HT1080 (cell line): ENCODE measurements around the gene OGA. TPM values are rescaled to one million over a fixed set of nuclear protein-coding genes. Genes with fewer than 3 reads are reported as not detected.

ENCODE experiments used
- DNase-seq: peaks from one replicate; pipeline ENCODE4 v3.0.0-alpha.2; 2015; ENCODE audit warnings: low read depth
- total RNA-seq: library from RNA; depleted of rRNA; stranded (reverse); fragments of >200 nt; shearing (Covaris generic); gene quantifications from 2 replicates; pipeline ENCODE4 v1.2.3, GENCODE V29; 2014

Gene OGA
- total RNA-seq, 1 experiment from 2014 or later = 42.5 TPM

- no peak for DNase-seq
Observed at GRCh38 chr10:101776161-101776817, 42.0 kb downstream of the OGA start.

DNA sequence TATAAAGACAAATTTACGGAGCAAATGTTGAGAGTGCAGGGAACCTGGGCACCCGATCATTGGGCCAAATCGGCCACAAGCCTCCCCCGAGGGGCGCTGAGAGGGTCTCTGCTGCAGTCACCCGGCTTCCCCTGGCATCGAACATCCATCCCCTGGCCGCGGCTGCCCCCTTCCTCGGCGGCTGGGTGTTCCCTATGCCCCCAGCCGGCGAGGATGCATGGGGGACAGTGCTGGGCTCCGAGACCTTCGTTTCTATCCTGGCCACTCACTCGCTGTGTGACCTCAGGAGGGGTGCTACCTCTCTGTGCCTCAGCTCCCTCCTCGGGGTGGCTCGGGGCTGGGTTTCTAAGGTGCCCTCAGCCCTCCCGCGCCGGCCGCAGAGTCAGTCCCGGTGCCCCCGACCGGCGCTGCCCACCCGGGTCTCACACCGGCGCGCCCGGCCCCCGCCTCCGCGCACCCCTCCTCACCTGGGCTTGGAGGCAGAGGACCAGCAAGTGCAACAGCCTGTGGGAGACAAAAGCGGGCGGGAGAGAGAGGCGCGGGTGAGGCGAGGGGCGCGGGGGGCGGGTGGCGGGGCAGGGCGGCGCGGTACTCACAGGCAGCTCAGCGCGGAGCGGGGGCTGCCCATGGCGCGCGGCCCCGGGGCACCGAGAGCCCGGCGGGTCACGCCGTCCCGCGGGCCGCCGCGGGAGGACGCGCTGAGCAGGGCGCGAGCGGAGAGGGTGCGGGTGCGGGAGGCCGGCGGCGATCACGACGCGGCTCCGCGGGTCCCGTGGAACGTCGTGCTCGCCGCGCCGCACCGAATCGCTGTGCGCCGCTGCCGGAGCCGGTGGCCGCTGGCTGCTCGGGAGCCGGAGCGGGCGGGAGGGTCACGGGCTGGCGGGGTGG lies 42.7 kb downstream of the OGA start, which contains the start of gene FGF8:
Gene FGF8 (minus strand): TSS at position 842 of the 888 bp plus-strand sequence. CDS start 214 bp downstream, at position 628.
- DNase-seq = no peak

DNA sequence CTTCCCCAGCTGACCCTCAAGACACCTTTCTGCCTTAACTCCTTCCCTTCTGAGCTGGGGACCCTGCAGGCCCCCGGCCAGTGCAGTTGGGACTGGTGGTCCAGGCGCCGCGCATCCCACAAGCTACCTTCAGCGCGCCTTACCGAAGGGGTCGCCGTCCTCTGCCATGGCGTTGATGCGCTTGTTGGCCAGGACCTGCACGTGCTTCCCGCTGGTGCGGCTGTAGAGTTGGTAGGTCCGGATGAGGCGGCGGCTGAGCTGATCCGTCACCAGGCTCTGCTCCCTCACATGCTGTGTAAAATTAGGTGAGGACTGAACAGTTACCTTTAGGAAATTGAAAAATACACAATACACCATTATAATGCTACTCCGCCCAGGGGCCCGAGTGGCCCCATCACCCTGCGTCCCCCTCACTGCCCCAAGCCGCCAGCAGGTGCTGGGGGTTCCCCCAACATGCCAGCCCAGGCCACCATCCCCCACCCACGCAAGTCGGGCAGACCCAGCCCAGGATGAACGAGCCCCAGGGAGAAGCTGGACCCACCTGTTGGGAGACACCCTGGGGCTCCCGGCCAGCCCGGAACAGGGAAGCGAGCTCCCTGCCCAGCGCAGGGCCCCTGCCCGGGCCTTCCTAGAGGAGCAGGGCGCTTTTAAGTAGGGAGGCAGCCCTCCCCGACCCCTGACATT lies 43.5 kb downstream of the OGA start:
- DNase-seq = no peak

DNA sequence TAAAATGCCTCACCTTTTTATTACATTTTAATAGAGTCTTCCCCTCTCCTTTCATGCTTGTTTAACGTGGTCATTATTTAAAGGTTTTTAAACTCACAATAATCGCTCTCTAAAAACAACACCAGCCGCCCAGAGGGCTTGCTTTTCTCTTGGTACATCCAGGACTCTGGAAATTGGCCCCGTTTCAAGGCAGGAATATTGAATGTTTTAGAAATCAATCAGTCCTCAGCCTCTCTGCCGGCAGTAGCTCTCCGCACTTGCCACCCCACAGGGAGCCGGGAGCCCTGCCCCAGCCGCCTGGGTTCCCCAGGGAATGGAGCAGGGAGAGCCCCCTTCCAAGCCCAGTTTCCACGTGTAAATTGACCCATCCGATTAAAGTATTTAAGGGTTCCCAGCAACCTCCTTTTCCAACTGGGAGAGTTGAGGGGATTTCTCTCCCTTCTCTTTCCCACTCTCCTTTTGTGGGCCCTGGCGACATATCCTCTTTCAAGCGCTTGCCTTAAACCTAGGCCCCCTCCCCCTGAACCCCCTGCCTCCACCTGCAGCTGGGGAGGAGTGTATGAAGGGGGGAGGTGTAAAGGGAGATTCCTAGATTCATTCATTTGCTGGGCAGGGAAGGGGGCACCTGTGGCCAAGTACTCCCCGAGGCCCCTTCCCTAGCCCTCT lies 44.2 kb downstream of the OGA start:
- DNase-seq = no peak

DNA sequence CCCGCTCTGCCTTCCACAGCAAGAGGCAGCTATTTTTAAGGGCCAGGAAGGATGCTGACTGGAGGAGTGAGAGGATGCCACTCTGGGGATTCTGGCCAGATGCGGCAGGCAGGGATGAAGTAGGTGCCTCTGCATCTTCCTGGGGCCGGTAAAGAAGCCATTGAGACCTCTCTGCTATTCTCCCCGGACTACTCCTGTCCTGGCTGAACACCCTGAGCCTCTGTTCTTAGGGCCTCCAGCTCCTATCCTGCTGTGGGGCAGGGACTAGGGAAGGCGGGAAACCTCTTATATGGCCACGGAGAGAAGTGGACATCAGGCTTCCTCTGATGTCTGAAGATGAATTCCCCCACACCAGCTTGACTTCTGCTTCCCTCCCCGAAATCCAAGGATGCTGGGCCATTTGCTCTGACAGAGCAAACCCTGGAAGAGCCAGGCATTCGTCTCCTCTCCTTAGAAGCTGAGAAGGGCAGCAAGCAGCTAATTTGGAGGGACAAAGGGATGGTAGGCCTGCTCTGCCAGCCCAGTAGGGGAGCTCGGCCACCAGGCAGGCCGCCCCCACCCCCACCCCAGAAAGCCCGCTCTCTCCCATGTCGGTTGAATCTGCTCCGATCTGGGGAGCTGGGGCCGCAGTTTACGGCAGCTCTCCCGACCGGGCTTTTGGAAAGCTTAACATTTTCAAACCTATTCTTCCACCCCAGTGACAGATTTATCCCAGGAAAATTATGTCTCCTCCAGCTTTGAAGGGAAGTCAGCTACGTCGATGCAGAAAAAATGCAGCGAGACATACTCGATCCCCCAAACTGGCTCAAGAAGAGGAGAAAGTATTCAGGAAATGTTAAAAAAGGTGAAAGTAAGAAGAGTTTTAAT lies 45.1 kb downstream of the OGA start:
- DNase-seq = no peak

DNA sequence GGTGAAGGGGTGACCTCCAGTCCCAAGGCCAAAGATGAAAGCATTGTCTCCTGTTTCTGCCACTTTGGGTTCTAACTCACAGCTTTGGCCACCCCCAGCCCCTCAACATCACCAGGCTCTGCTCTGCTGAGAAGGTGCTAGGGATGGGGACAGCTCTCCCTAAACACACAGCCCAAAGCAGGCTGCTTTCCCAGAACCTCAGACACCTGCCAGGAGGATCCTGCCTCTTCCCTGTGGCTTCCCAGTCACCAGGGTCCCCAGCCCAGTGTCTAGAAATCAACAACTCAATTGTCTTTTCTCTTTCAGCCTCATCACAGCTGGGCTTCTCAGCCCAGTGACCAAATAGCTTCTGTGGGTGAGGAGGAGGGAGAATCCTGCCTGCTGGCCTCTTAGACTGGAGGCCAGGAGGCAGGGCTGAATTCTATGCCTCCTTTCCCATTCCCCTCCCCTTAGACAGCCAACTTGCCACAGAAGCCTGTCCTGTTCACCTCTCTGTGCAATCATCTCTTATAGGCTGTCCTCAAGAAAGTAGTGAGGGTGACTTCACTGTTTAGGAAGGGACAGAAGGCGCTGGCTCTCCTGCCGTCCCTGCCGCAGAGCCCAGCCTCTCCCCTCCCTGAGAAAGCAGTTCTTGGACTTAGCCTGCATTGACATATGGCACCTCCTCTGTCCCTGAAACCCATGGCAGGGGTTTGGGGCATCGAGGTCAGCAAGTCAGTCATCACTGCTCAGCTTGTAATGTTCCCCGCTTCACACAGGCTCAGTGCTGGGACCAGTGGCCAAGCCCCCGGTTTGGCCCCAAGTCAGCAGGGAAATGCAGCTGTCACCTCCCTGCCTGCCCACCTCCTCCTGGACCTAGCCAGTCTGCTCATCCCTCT lies 46.0 kb downstream of the OGA start:
- no peak for DNase-seq

DNA sequence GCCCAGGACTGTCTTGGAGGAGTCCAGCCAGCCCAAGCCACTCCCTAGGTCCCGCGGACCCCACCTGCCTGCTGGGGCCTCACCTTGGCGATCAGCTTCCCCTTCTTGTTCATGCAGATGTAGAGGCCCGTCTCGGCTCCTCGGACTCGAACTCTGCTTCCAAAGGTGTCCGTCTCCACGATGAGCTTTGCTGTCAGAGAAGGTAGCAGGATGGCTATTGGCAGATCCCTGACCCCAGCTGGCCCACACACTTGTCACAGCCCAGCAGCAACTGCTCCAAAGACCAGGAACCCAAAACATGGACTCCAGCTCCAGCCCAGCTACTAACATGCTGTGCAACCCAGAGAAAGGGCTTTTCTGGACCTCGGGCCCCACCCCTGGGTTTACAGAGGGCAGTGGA lies 46.9 kb downstream of the OGA start:
- DNase-seq = no peak

DNA sequence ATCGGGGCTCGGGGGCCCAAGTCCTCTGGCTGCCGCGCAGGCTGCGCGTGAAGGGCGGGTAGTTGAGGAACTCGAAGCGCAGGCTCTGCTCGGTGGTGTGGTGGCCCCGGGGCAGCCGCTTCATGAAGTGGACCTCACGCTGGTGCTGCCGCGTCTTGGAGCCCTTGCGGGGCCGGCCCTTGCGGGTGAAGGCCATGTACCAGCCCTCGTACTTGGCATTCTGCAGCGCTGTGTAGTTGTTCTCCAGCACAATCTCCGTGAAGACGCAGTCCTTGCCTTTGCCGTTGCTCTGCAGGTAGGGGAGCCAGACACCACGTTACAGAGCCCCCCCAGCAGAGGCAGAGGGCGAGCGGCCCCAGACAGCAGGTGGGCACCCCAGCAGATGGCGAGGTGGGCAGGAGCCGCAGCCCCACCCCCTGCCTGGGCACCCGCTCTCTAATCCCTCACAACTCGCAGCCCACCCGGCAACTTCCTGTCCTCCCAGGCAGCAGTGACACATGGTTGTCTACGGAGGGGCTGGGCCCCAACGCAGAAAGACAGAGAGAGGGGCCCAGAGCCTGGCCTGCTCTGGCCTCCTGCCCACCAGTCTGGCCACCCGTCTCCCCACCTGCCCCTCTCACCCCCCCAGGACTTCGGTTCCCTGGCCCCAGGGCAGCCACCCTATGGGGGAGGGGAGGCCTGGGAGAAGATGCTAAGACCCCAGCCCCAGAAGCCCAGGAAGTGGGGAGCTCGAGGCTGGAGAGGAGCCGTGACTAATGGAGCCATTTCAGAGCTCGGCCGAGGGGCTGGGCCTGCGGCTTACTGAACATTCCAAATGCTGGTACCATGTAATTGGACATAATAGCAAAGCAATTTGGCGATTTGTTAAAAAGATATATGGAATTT lies 47.7 kb downstream of the OGA start:
- no peak for DNase-seq

GRCh38 chr10:101769541-101770180 lies 48.6 kb downstream of the OGA start:
- no peak for DNase-seq

- DNase-seq = no peak
Observed at GRCh38 chr10:101768791-101769170, 49.5 kb downstream of the OGA start.

DNA sequence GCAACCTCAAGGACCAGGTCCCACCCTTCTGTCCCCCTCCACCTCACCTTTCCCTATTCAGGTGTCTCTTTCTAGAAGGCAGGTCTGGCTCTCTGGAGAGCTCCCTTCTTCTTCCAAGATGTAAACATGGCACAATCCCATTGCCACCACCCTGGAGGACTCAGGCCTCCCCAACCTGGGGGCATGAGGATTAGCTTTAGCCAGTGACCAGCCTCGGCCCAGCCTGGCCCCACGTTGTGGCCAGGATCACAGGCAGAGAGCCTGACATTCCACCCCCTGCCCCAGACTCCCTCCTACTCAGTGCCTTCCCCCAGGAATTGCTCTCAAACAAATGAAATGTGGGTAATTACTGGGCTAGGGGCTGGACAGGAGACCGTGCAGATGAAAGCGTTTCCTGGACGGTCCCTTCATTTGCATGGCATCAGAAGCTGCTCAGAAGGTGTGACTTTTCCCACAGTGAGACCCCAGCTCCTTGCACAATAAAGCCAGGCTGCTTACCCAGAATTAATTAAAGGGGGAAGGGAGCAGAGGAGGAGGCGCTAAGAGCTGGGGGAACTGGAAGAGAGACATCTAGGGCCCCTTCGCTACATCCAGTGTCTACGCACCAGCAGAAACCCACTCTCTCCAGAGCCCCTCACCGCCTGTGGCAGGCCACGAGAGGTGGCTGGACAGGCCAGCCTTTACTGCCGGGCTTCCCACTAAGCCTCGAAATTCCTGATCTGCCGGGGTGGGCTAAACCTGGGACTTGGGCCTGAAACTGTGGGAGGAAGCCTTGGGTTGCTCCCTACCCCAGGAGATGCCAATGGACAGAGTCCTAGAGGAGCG lies 50.1 kb downstream of the OGA start:
- no peak for DNase-seq

DNA sequence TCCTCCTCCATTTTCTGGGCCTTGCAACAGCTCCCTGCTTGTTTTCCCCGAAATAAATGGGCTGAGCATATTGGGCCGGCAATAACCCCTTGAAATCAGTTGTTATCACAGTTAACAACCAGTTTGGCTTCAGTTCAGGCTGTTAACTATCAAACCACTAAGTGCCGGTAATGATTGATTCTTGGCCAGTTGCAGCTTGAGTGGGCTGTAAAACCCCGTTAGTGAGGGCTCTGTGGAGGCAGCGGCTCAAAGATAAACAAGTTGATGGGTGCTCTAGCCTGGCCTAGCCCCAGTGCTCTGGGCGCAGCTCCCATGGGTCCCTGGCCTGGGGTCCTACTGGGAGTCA lies 50.7 kb downstream of the OGA start:
- no peak for DNase-seq

DNA sequence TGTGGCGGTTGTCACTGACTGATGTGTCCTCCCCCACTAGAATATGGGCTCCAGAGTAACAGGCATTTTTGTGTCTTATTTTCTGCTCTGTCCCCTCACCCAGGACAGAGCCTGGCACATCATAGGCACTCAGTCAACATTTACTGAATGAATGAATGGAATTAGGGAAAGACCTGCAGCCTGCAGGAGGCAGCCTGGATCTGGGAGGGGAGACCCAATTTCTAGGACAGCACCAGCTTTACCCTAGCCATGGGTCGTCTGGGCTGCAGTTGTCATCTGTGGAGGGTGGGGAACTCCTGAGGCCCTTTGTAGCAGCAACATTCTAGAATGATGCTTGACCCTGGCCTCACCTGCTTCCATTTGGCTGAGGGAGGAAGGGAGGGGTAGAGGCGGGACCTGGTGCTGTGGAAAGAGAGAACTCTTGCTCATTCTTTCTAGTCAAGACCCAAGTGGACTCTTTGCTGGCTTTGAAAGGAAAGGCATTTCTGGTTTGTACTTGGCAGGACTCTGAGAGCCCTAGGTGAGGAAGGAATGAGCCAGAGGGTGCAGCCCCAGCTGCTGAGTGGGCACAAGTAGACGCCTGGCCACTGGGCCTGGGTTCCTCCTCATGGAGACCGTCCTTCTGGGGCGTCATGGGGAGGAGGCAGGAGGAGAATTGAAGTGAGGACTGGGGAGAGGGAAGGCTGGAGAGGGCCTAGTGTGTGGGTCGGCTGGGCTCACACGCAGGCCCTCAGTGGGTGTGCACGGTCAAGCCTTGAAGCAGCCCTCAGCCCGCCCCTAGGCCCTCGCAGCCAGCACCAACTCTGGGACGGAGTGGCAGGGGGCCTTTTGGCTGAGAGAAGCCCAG lies 51.3 kb downstream of the OGA start:
- DNase-seq = no peak

GRCh38 chr10:101766306-101766705 lies 51.9 kb downstream of the OGA start:
- DNase-seq = no peak

GRCh38 chr10:101763141-101763846 lies 55.0 kb downstream of the OGA start:
- no peak for DNase-seq

DNA sequence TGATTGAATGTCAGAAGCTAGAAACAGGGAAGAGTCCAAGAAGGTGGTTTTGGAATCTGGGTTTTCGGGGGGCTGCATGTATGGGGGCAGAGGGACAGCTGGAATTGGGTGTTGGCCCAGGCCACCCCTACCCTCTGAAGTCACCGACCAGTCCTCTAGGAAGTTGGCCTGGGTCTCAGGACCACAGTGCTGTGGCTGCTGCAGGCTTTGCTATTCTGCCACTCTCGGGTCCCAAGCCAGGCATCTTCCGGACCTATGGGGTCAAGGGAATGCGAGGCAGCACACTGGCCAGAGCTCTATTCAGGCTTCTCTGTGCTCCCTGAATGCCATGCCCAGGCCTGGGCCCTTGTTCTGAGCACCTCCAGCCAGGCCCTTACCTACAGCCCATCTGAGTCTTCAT lies 55.5 kb downstream of the OGA start:
- no peak for DNase-seq
